Measurements from ENCODE around the gene FLT1. TPM values are rescaled to one million over a fixed set of nuclear protein-coding genes. Genes with fewer than 3 reads are reported as not detected.

The FLT1 gene
- total RNA-seq, 1 experiment from 2014 or later, result not detected

- no peak for DNase-seq (ENCODE audit: low read depth)
Observed at GRCh38 chr13:28429685-28430290, 65.1 kb downstream of the FLT1 start.

- no peak for DNase-seq (ENCODE audit: low read depth)
Observed at GRCh38 chr13:28429096-28429495, 65.8 kb downstream of the FLT1 start.

- no peak for DNase-seq (ENCODE audit: low read depth)
Observed at GRCh38 chr13:28426381-28426780, 68.5 kb downstream of the FLT1 start.

- DNase-seq (ENCODE audit: low read depth), result no peak
Observed at GRCh38 chr13:28425793-28426192, 69.1 kb downstream of the FLT1 start.

- DNase-seq (ENCODE audit: low read depth), result no peak
Observed at GRCh38 chr13:28424541-28424940, 70.4 kb downstream of the FLT1 start.

GRCh38 chr13:28423010-28423409 is 71.9 kb downstream of the FLT1 start:
- DNase-seq (ENCODE audit: low read depth), result no peak

- no peak for DNase-seq (ENCODE audit: low read depth)
Observed at GRCh38 chr13:28421676-28422410, 73.1 kb downstream of the FLT1 start.

GRCh38 chr13:28420704-28421103 is 74.2 kb downstream of the FLT1 start:
- no peak for DNase-seq (ENCODE audit: low read depth)

GRCh38 chr13:28415994-28416421 is 78.9 kb downstream of the FLT1 start:
- DNase-seq (ENCODE audit: low read depth), result no peak

- DNase-seq (ENCODE audit: low read depth), result no peak
Observed at GRCh38 chr13:28413999-28414398, 80.9 kb downstream of the FLT1 start.

GRCh38 chr13:28412981-28413380 is 81.9 kb downstream of the FLT1 start:
- no peak for DNase-seq (ENCODE audit: low read depth)

GRCh38 chr13:28411831-28412353 is 83.0 kb downstream of the FLT1 start:
- no peak for DNase-seq (ENCODE audit: low read depth)

GRCh38 chr13:28410096-28410495 is 84.8 kb downstream of the FLT1 start:
- DNase-seq (ENCODE audit: low read depth), result no peak

- no peak for DNase-seq (ENCODE audit: low read depth)
Observed at GRCh38 chr13:28409648-28410047, 85.3 kb downstream of the FLT1 start.

GRCh38 chr13:28408863-28409262 is 86.1 kb downstream of the FLT1 start:
- no peak for DNase-seq (ENCODE audit: low read depth)

GRCh38 chr13:28408235-28408848 is 86.6 kb downstream of the FLT1 start:
- no peak for DNase-seq (ENCODE audit: low read depth)

GRCh38 chr13:28406733-28407266 is 88.1 kb downstream of the FLT1 start:
- DNase-seq (ENCODE audit: low read depth), result no peak

GRCh38 chr13:28402057-28402381 is 92.9 kb downstream of the FLT1 start:
- no peak for DNase-seq (ENCODE audit: low read depth)

- DNase-seq (ENCODE audit: low read depth), result peak; percentile 27
Observed at GRCh38 chr13:28401303-28402056, 93.4 kb downstream of the FLT1 start.

- DNase-seq (ENCODE audit: low read depth), result no peak
Observed at GRCh38 chr13:28396053-28396452, 98.9 kb downstream of the FLT1 start.

GRCh38 chr13:28394422-28394821 is 100.5 kb downstream of the FLT1 start:
- peak; percentile 25 for DNase-seq (ENCODE audit: low read depth)
